ENCODE data around the gene L3MBTL2. TPM values are rescaled to one million over a fixed set of nuclear protein-coding genes. Genes with fewer than 3 reads are reported as not detected.

The L3MBTL2 gene
- total and polyA plus RNA-seq, 2 of the 13 experiments (the other 11 are each of a cell fraction or from before 2014, with no cell fraction given): 13.8 to 33.7 TPM

DNA sequence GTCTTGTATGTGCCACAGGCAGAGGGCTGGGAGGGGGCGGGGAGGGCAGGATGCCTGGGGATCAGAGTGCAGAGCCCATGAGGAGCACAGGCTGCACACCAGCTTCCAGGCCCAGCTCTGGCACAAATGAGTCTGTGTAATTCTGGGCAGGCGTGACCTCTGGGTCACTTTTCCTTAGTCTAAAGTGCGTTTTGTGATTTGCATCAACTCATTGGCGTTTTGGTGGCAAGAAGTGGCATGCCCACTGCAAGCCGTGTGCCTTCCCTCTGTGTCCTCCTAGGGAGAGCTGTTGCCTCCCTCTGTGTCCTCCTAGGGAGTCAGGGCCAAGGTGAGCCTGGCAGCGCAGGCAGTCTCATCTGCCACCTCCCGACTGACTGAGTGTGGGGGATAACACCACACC lies 18.4 kb downstream of the L3MBTL2 start (continued):
- TF ChIP-seq, protein P1, sequence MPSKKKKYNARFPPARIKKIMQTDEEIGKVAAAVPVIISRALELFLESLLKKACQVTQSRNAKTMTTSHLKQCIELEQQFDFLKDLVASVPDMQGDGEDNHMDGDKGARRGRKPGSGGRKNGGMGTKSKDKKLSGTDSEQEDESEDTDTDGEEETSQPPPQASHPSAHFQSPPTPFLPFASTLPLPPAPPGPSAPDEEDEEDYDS (CRISPR knock-in tag; IDR thresholded peaks at IDR 0.05): no peak
- TF ChIP-seq ZMYM4 (CRISPR knock-in tag; IDR thresholded peaks at IDR 0.05): no peak
- TF ChIP-seq, protein P2, sequence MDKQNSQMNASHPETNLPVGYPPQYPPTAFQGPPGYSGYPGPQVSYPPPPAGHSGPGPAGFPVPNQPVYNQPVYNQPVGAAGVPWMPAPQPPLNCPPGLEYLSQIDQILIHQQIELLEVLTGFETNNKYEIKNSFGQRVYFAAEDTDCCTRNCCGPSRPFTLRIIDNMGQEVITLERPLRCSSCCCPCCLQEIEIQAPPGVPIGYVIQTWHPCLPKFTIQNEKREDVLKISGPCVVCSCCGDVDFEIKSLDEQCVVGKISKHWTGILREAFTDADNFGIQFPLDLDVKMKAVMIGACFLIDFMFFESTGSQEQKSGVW (CRISPR knock-in tag; IDR thresholded peaks at IDR 0.05; ENCODE audit: borderline replicate concordance): no peak
- TF ChIP-seq NR2C2 (CRISPR knock-in tag; IDR thresholded peaks at IDR 0.05; ENCODE audit: borderline replicate concordance): 0 out of 2 replicates have a peak, but pooled peaks have one; percentile 32
- no peak for TF ChIP-seq SP5 (CRISPR knock-in tag; IDR thresholded peaks at IDR 0.05; ENCODE audit: borderline replicate concordance, low read depth)
- TF ChIP-seq KDM6A (CRISPR knock-in tag; IDR thresholded peaks at IDR 0.05; ENCODE audit: low read depth): peak; percentile 36; the same call in 1 of the 2 replicates
- TF ChIP-seq SMAD3 (CRISPR knock-in tag; IDR thresholded peaks at IDR 0.05): no peak
- TF ChIP-seq EP300 (IDR thresholded peaks at IDR 0.05; ENCODE audit: low read depth in 2 of 2, low read length in 2 of 2): peak in 1 of 2 experiments; percentile 27; a peak in 1 of 4 replicates
- TF ChIP-seq EP300 (CRISPR knock-in tag; IDR thresholded peaks at IDR 0.05; ENCODE audit: borderline replicate concordance): no peak
- TF ChIP-seq HNF4G (IDR thresholded peaks at IDR 0.05; ENCODE audit: borderline replicate concordance, low read depth, low read length): peak; percentile 59
- no peak for TF ChIP-seq HNF4G (CRISPR knock-in tag; IDR thresholded peaks at IDR 0.05; ENCODE audit: borderline replicate concordance, low read depth)
- TF ChIP-seq SRSF1 (optimal IDR thresholded peaks at IDR 0.05; ENCODE audit: low read depth, low read length): no peak
- TF ChIP-seq, protein P3, sequence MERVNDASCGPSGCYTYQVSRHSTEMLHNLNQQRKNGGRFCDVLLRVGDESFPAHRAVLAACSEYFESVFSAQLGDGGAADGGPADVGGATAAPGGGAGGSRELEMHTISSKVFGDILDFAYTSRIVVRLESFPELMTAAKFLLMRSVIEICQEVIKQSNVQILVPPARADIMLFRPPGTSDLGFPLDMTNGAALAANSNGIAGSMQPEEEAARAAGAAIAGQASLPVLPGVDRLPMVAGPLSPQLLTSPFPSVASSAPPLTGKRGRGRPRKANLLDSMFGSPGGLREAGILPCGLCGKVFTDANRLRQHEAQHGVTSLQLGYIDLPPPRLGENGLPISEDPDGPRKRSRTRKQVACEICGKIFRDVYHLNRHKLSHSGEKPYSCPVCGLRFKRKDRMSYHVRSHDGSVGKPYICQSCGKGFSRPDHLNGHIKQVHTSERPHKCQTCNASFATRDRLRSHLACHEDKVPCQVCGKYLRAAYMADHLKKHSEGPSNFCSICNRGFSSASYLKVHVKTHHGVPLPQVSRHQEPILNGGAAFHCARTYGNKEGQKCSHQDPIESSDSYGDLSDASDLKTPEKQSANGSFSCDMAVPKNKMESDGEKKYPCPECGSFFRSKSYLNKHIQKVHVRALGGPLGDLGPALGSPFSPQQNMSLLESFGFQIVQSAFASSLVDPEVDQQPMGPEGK (CRISPR knock-in tag; IDR thresholded peaks at IDR 0.05): peak; percentile 39; the same call in 1 of the 2 replicates
- TF ChIP-seq, protein P4, sequence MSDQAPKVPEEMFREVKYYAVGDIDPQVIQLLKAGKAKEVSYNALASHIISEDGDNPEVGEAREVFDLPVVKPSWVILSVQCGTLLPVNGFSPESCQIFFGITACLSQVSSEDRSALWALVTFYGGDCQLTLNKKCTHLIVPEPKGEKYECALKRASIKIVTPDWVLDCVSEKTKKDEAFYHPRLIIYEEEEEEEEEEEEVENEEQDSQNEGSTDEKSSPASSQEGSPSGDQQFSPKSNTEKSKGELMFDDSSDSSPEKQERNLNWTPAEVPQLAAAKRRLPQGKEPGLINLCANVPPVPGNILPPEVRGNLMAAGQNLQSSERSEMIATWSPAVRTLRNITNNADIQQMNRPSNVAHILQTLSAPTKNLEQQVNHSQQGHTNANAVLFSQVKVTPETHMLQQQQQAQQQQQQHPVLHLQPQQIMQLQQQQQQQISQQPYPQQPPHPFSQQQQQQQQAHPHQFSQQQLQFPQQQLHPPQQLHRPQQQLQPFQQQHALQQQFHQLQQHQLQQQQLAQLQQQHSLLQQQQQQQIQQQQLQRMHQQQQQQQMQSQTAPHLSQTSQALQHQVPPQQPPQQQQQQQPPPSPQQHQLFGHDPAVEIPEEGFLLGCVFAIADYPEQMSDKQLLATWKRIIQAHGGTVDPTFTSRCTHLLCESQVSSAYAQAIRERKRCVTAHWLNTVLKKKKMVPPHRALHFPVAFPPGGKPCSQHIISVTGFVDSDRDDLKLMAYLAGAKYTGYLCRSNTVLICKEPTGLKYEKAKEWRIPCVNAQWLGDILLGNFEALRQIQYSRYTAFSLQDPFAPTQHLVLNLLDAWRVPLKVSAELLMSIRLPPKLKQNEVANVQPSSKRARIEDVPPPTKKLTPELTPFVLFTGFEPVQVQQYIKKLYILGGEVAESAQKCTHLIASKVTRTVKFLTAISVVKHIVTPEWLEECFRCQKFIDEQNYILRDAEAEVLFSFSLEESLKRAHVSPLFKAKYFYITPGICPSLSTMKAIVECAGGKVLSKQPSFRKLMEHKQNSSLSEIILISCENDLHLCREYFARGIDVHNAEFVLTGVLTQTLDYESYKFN (CRISPR knock-in tag; conservative IDR thresholded peaks at IDR 0.05): peak; percentile 57; the same call in 1 of the 2 replicates
- peak; percentile 16 for TF ChIP-seq AGO2 (optimal IDR thresholded peaks at IDR 0.05; ENCODE audit: low read depth, low read length)
- 0 out of 2 replicates have a peak, but pooled peaks have one; percentile 30 for TF ChIP-seq MTA1 (CRISPR knock-in tag; IDR thresholded peaks at IDR 0.05; ENCODE audit: borderline replicate concordance)
- TF ChIP-seq SP4 (CRISPR knock-in tag; IDR thresholded peaks at IDR 0.05): peak; percentile 37; the same call in 1 of the 2 replicates
- no peak for TF ChIP-seq KLF11 (CRISPR knock-in tag; IDR thresholded peaks at IDR 0.05)
- peak; percentile 21 for TF ChIP-seq SKI (IDR thresholded peaks at IDR 0.05; ENCODE audit: partially characterized antibody)
- TF ChIP-seq, protein P5, sequence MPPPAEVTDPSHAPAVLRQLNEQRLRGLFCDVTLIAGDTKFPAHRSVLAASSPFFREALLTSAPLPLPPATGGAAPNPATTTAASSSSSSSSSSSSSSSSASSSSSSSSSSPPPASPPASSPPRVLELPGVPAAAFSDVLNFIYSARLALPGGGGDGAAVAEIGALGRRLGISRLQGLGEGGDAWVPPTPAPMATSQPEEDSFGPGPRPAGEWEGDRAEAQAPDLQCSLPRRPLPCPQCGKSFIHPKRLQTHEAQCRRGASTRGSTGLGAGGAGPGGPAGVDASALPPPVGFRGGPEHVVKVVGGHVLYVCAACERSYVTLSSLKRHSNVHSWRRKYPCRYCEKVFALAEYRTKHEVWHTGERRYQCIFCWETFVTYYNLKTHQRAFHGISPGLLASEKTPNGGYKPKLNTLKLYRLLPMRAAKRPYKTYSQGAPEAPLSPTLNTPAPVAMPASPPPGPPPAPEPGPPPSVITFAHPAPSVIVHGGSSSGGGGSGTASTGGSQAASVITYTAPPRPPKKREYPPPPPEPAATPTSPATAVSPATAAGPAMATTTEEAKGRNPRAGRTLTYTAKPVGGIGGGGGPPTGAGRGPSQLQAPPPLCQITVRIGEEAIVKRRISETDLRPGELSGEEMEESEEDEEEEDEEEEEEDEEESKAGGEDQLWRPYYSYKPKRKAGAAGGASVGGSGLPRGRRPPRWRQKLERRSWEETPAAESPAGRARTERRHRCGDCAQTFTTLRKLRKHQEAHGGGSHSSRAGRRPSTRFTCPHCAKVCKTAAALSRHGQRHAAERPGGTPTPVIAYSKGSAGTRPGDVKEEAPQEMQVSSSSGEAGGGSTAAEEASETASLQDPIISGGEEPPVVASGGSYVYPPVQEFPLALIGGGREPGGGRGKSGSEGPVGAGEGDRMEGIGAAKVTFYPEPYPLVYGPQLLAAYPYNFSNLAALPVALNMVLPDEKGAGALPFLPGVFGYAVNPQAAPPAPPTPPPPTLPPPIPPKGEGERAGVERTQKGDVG (CRISPR knock-in tag; IDR thresholded peaks at IDR 0.05; ENCODE audit: borderline replicate concordance): no peak
- TF ChIP-seq DR1 (CRISPR knock-in tag; IDR thresholded peaks at IDR 0.05): no peak
